GM18519 (cell line): ENCODE results near the gene RPL19.
"Not testable (repeated sequence)": the region's sequence is repeated elsewhere in the genome, so short reads cannot be mapped to it uniquely, and the experiment has no call there.

Experiments used
- ATAC-seq: cut with Tn5 transposase; IDR thresholded peaks from one replicate; pipeline ENCODE4 v1.9.1; 2021; ENCODE audit warnings: mild to moderate bottlenecking, moderate library complexity; ENCODE audit not compliant: unreplicated experiment, low FRiP score

RPL19 gene

GRCh38 chr17:39239640-39240314, 39.7 kb downstream of the RPL19 start:
- ATAC-seq: no peak

DNA sequence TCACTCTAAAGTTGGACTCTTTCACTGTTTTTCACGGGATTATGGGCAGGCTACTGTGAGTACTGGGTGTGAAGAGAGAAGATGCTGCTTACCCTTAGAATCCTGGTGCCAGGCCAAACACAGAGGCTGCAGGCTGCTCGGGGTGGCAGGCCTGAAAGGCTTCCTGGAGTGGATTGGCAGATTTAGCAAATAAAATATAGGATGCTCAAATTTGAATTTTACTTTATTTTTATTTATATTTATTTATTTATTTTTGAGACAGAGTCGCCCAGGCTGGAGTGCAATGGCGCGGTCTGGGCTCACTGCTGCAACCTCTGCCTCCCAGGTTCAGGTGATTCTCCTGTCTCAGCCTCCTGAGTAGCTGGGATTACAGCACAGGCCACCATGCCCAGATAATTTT, 40.5 kb downstream of the RPL19 start:
- no peak for ATAC-seq

- ATAC-seq: no peak
Observed at GRCh38 chr17:39243155-39243554, 43.1 kb downstream of the RPL19 start.

DNA sequence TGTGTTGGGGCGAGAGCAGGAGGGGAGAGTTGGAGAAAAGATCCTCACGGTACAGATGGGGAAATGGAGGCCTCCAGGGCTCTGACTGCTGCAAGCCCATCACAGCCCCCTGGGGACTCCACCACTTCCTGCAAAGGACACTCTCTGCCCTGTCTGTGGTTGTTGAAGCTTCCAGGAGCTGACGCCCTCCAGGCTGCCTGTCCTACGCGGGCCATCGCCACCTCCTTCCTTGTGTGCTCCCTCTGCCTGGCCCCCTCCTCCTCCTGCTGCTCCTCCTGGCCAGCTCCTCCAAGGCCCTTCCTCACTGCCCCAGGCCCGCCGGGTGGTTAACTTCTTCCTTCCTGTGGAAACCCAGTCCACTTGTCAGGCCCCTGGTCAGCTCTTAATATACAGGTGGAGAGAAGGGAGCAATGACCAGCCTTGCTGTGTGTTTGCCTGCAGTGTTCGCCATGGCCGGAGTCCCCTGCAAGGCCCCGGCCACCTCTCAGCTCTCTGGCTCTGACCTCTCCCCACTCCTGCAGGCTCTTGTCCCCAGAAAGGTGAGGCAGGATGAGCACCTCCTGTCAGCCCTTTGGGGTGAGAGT, 44.0 kb downstream of the RPL19 start:
- ATAC-seq: no peak

DNA sequence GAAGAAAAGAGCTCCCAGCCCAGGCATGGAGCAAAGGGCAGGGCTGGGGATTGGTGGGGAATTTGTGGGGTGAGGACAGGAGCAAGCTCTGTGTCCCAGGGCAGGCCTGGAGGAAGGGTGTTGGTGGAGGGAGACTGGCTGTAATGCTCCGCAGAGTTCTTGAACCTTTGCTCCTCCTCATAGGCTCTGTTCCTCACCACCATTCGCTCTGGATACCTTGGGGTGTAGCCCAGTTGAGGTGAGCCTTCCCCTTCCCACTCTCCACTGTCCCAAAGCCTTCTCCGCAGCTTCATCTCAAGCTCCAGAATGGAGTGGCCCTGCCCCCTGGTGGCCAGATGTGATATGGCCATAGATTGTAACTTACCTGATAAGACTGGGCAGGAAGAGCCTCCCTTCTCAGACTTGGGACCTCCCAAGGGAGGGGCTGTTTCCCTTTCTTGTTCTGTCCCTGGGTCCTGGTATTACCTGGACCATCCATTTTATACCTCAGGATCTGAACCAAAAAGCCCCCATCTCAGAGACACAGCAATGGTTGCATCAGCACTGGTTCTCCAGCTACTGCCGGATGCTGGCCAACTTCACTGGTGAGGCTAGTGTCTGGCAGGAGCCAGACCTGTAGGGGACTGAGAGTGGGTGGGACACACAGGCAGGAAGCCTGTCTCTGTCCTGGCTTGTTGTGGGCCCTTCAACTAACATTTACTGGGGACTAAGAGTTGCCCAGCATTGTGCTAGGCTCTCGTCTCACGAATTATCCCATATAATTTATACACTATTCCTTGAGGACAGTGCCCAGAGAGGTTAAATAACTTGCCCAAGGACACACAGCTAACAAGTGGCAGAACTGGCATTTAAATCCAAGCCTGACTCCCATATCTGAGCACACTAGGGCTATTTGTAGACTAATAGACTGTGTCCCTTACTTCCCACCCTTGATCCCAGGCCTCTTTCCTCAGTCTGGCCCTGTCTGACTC, 44.8 kb downstream of the RPL19 start:
- no peak for ATAC-seq

DNA sequence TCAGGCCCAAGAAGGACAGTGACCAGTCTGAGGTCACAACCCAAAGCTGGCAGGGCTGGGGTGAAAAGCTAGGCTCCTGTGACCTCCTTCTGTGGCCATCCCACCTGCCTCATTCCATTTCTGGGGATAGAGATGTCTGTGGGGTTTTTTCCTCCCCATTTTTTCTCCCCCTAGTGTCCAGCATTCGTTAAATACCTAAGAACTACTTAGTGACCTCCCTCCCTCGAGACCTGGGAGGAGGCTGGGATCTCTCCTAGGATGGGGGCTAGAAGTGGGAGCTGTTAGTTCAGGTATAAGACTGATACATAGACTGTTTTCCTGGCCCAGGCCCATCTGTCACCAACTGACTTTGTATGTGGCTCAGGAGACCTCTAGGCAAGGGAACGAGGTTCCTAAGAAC, 46.2 kb downstream of the RPL19 start:
- ATAC-seq: no peak

DNA sequence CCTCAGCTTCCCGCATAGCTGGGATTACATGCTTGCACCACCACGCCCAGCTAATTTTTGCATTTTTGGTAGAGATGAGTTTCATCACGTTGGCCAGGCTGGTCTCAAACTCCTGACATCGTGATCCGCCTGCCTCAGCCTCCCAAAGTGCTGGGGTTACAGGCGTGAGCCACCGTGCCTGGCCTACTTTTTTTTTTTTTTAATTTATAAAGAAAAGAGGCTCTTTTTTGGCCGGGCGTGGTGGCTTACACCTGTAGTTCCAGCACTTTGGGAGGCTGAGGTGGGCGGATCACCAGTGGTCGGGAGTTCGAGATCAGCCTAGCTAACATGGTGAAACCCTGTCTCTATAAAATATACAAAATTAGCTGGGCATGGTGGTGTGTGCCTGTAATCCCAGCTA, 50.0 kb downstream of the RPL19 start:
- ATAC-seq: not testable (repeated sequence)

GRCh38 chr17:39251997-39252396, 51.9 kb downstream of the RPL19 start:
- ATAC-seq: no peak

DNA sequence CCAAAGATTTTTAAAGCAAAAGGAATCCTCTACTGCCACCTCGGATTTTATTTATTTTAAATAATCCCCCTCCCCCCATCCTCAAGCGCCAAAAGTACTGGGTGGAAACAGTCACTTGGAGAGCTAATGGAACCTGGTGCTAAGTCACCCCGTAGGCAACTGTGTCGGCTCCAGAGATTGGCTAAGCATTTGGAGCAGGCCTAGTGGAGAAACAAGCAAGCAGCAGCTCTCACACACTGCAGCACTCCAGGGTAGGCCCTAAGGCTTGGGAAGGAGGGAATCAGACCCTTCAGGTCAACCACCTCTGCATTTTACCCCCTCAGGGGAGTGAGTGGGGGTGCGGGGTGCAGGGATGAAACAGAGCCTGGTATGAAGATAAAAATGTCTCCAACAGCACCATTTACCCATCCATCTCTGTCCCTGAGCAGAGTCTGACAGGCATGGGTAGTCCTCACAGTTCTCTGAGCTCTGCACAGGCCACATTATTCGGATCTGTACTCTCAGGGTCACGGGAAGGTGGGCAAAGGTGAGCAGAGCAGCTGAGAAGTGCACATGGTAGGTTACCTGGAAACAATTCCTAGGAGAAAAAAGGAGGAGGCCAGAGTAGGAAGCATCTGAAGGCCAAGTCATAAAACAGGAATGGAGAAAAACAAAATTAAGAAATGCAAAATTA, 52.8 kb downstream of the RPL19 start:
- no peak for ATAC-seq
